Stimulated activated effector memory CD8-positive, alpha-beta T cell treated with anti-CD3 and anti-CD28 coated beads, Interleukin-12 subunit alpha, Interleukin-12 subunit beta, amount 100 ng/mL, for 72 hours (primary cell): ENCODE data around the gene MADCAM1.
A peak's percentile ranks its signal among the peaks of the same experiment; 100 is the strongest.

Source experiments
- ATAC-seq: fragments of 150-1000 bp; cut with Tn5 transposase; 2 replicates; pipeline ENCODE4 v1.10.0; 2021
- DNase-seq, 2 donors: peaks; one replicate each; pipeline ENCODE4 v3.0.0; 2021 to 2022; ENCODE audit warnings: low spot score in 2 of 2
- H3K27ac Mint-ChIP-seq: one replicate; pipeline ENCODE4 v1.8.0; 2022; ENCODE audit warnings: mild to moderate bottlenecking, mixed read lengths
- H3K36me3 Mint-ChIP-seq: one replicate; pipeline ENCODE4 v1.8.0; 2022; ENCODE audit warnings: mild to moderate bottlenecking, mixed read lengths
- H3K4me1 Mint-ChIP-seq: one replicate; pipeline ENCODE4 v1.8.0; 2022; ENCODE audit warnings: mixed read lengths
- H3K4me3 Mint-ChIP-seq: one replicate; pipeline ENCODE4 v1.8.0; 2022; ENCODE audit warnings: mild to moderate bottlenecking, mixed read lengths
- H3K9me3 Mint-ChIP-seq: one replicate; pipeline ENCODE4 v1.8.0; 2022; ENCODE audit warnings: mixed read lengths

MADCAM1 gene

DNA sequence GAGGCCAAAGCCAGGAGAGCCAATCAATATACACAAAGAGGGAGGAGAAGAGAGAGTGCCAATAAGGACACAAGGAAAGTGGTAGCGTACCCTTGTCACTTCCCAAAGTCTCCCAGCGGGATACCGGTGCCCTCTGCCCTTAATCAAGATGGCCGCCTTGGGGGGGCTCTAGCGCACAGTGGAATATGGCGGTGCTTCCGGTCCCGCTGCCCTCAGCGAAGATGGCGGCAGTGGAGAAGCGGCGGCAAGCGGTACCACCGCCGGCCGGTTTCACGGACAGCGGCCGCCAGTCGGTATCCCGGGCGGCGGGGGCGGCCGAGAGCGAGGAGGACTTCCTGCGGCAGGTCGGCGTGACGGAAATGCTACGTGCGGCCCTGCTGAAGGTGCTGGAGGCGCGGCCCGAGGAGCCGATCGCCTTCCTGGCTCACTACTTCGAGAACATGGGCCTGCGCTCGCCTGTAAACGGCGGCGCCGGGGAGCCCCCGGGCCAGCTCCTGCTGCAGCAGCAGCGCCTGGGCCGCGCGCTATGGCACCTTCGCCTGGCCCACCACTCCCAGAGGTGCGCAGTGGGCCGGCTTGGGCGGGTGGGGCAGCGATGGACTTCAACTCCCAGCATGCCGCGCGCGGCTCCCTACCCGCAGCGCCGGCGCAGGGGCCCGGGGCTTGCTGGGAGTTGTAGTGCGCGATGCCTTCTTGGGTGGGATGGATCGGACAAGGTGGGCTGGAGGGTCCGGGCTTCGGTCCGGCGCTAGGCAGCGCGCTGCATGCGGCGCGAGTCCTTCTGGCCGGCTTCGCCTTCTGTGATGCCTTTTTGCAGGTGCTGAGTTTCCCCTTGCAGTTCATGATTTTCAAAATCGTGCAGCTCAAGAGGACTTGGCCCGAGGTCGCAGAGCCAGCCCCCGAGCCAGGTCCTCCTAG is 11.3 kb downstream of the MADCAM1 start, which contains the start of gene TPGS1:
Gene TPGS1, plus strand, starts transcription at position 212 of the 918 bp plus-strand sequence. Its CDS starts 10 bp downstream, at position 222.
- peak within 1 kb of the TSS; percentile 91 for H3K4me3 Mint-ChIP-seq
- peak within 1 kb of the TSS; percentile 100 for H3K27ac Mint-ChIP-seq
- peak; percentile 72 for ATAC-seq

DNA sequence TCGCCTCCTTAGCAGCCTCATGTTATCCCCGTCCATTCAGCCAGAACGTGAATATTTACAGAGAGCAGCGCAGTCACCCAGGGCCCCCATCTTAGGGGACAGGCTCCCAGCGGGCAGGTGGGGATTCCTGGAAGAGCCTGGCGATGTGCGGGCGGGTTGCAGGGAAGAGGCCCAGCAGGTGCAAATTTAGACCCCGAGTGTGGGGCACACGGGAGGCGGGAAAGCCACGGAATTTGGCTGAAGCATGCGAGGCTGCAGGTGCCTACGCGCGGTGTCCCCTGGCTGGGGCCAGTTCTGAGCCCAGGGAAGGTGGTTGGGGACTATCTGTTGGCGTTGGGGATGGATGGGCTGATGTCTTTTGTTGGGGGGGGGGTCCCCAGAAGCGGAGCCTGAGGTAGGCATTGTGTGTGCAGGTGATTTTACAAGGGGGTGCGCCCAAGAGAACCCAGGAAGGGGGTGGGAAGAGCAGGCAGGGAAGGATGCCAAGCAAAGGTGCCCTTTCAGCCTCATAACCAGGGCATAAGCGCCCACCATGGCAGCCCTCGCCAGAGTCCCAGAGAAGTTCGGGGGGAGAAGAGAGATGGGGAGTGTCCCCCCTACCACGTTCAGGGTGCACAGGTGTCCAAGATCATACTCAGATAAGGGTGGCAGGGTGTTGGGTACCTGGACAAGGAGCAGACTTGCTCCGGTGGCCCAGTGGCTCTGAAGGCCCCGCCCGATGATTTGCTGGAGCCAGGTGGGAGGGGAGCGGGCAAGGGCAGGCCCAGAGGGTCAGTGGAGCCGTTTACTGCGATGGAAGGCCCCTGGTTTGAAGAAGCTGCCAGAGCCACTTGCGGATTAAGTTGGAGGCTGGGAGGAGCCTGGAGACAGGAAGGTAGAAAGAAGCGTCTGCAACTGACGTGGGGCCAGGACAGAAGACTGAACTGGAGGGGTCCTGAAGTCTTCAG is 12.2 kb downstream of the MADCAM1 start:
- H3K4me3 Mint-ChIP-seq: peak overlapping the region; percentile 91
- H3K27ac Mint-ChIP-seq: peak overlapping the region; percentile 100
- no peak for ATAC-seq
- no peaks in the 10 kb centered on the region for H3K9me3 Mint-ChIP-seq
- DNase-seq: no peak
- peaks cover 44% of the 10 kb centered on the region for H3K4me1 Mint-ChIP-seq
- peaks cover 32% of the 10 kb centered on the region for H3K36me3 Mint-ChIP-seq

More for the DNA sequence above, 11.3 kb downstream of the MADCAM1 start, which contains the start of gene TPGS1:
- peaks cover 44% of the 10 kb centered on the region for H3K4me1 Mint-ChIP-seq
- peaks cover 32% of the 10 kb centered on the region for H3K36me3 Mint-ChIP-seq
- peak; percentile 70 to 89 for DNase-seq
- no peaks in the 10 kb centered on the region for H3K9me3 Mint-ChIP-seq

DNA sequence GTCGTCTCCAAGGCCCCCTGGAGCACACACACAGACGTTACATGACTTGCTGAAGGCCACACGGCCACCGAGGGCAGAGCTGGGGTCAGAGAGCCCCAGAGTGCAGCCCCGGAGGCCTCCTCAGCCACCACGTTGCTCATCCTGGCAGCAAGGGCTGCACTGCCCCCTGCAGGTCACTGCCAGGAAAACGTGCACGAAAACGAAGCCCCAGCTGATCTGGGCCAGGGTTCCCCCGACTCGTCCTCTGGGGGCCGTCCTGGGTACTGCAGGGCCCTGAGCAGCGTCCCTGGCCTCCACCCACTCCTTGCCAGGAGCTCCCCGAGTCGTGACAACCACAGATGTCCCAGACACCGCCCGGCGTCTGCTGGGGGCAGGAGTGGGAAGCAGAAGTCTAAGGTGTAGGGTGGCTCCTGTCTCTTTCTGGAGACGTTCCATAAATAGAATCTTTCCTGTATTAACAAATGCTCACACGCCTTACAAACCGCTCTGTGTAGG is 14.4 kb downstream of the MADCAM1 start:
- Mint-ChIP-seq H3K4me1 (peaks cover 50% of the 10 kb centered on the region), H3K4me3 (peak overlapping the region; percentile 86), H3K27ac (peak overlapping the region; percentile 96), H3K9me3 (no peaks in the 10 kb centered on the region), H3K36me3 (peaks cover 32% of the 10 kb centered on the region)
- peak; percentile 95 for DNase-seq
- peak; percentile 70 for ATAC-seq

GRCh38 chr19:511101-511851 is 15.0 kb downstream of the MADCAM1 start:
- ATAC-seq (peak; percentile 57), DNase-seq (peak; percentile 49 to 85)
- H3K27ac Mint-ChIP-seq: peak overlapping the region; percentile 96
- H3K9me3 Mint-ChIP-seq: no peaks in the 10 kb centered on the region
- peaks cover 48% of the 10 kb centered on the region for H3K4me1 Mint-ChIP-seq
- H3K4me3 Mint-ChIP-seq: peak overlapping the region; percentile 86
- peaks cover 31% of the 10 kb centered on the region for H3K36me3 Mint-ChIP-seq

DNA sequence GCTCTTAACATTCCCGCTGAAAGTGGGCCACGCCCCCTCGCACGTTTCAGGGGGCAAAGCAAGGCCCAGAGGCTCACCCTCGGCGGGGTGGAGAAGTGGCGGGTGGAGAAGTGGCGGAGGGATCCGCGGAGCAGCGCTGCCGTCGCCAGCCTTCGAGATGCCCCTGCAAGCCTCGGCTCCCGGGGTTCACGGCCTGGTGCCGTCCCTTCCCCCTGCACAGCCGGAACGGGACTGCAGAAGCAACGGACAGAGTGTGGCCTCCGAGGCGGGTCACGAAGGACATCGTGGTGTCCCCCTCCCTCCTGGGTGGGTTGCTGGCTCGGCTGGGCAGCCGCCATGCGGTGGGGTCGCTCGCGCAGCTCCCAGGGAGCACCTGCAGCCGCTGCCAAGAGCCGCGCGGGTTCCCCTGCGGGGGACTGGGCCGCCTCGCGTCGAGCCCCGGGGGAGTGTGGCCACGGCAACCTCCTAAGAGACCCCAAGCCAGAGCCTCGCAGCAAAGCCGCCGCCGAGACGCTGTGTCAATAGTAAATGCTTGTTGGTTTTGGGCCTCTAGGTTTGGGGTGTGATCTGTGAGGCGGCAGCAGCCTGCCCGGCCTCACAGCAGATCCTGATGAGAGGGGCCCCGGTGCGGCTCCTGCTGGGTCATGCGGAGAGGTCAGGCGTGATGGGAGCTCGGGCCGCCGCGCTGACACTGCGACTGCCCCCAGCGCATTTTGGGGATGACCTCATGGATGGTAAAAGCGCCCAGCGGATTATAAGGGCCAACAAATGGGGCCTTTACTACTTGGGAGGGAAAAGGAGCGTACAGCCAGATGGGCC is 16.5 kb downstream of the MADCAM1 start:
- Mint-ChIP-seq H3K9me3 (no peaks in the 10 kb centered on the region), H3K4me3 (no peak overlapping the region), H3K4me1 (peaks cover 51% of the 10 kb centered on the region), H3K27ac (peak overlapping the region; percentile 96), H3K36me3 (peaks cover 26% of the 10 kb centered on the region)
- DNase-seq (no peak), ATAC-seq (no peak)

DNA sequence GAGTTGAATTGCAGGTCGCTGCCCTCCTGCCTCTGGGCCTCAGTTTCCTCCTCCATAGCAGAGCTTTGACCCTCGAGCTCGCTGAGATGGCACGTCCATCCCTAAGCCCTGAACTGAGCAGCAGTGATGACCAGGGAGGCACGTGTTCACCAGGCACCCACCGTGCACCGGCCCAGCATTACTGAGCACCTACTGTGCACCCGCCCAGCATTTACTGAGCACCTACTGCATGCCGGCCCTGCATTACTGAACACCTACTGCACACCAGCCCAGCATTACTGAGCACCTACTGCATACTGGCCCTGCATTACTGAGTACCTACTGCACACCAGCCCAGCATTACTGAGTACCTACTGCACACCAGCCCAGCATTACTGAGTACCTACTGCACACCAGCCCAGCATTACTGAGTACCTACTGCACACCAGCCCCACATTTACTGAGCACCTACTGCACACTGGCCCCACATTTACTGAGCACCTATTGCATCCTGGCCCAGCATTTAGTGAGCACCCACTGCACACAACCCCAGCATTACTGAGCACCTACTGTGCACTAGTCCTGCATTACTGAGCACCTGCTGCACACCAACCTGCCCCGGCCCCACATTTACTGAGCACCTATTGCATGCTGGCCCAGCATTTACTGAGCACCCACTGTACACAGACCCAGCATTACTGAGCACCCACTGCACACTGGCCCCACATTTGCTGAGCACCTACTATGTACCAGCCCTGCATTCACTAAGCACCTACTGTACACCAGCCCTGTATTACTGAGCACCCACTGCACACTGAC is 17.3 kb downstream of the MADCAM1 start:
- ATAC-seq (no peak), DNase-seq (no peak)
- Mint-ChIP-seq H3K9me3 (no peaks in the 10 kb centered on the region), H3K4me1 (peaks cover 43% of the 10 kb centered on the region), H3K27ac (peak overlapping the region; percentile 9), H3K4me3 (no peak overlapping the region), H3K36me3 (peaks cover 26% of the 10 kb centered on the region)

- no peak for DNase-seq
- Mint-ChIP-seq H3K36me3 (peaks cover 20% of the 10 kb centered on the region), H3K27ac (peak overlapping the region; percentile 9), H3K4me3 (no peak overlapping the region), H3K9me3 (no peaks in the 10 kb centered on the region), H3K4me1 (peaks cover 36% of the 10 kb centered on the region)
- ATAC-seq: no peak
Observed at GRCh38 chr19:514166-514663, 17.9 kb downstream of the MADCAM1 start.

DNA sequence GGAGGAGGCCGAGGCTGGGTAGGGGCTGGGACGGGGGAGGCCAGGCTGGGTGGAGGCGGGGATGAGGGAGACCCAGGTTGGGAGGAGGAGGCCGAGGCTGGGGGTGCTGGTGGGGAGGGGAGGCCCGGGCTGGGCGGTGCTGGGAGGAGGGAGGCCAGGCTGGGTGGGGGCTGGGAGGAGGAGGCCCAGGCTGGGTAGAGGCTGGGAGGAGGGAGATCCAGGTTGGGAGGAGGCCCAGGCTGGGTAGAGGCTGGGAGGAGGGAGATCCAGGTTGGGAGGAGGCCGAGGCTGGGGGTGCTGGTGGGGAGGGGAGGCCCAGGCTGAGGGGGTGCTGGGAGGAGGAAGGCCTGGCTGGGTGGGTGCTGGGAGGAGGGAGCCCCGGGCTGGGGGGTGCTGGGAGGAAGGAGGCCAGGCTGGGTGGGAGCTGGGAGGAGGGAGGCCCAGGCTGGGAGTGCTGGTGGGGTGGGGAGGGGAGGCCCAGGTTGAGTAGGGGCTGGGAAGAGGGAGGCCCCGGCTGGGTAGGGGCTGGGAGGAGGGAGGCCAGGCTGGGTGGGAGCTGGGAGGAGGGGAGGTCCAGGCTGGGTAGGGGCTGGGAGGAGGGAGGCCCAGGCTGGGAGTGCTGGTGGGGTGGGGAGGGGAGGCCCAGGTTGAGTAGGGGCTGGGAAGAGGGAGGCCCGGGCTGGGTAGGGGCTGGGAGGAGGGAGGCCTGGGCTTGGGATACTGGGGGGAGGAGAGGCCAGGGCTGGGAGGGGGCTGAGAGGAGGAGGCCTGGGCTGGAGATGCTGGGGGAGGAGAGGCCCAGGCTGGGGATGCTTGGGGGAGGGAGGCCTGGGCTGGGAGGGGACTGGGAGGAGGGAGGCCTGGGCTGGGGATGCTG is 21.7 kb downstream of the MADCAM1 start:
- DNase-seq (no peak), ATAC-seq (no peak)
- H3K4me3 Mint-ChIP-seq: no peak overlapping the region
- peaks cover 13% of the 10 kb centered on the region for H3K4me1 Mint-ChIP-seq
- peaks cover 6% of the 10 kb centered on the region for H3K36me3 Mint-ChIP-seq
- H3K9me3 Mint-ChIP-seq: no peaks in the 10 kb centered on the region
- H3K27ac Mint-ChIP-seq: no peak overlapping the region

DNA sequence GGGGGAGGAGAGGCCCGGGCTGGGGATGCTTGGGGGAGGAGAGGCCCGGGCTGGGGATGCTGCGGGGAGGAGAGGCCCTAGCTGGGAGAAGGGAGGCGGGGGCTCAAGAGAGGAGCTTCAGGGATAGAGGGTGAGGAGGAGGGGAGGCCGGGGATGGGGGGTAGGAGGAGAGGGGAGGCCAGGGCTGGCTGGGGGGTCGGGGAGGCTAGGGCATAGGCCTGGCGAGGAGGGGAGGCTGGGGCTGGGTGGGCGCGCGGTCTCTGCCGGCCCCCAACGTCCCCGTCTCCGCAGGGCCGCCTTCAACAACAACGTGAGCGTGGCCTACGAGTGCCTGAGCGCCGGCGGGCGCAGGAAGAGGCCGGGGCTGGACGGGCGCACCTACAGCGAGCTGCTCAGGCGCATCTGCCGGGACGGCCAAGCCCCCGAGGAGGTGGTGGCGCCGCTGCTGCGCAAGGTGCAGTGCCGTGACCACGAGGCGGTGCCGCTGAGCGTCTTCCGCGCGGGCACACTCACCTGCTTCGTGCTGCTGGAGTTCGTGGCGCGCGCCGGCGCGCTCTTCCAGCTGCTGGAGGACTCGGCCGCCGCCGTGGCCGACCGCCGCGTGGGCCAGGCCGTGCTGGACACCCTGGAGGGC is 22.4 kb downstream of the MADCAM1 start:
- H3K27ac Mint-ChIP-seq: no peak overlapping the region
- peaks cover 6% of the 10 kb centered on the region for H3K36me3 Mint-ChIP-seq
- peaks cover 13% of the 10 kb centered on the region for H3K4me1 Mint-ChIP-seq
- H3K4me3 Mint-ChIP-seq: no peak overlapping the region
- DNase-seq (no peak), ATAC-seq (peak; percentile 83)
- no peaks in the 10 kb centered on the region for H3K9me3 Mint-ChIP-seq

DNA sequence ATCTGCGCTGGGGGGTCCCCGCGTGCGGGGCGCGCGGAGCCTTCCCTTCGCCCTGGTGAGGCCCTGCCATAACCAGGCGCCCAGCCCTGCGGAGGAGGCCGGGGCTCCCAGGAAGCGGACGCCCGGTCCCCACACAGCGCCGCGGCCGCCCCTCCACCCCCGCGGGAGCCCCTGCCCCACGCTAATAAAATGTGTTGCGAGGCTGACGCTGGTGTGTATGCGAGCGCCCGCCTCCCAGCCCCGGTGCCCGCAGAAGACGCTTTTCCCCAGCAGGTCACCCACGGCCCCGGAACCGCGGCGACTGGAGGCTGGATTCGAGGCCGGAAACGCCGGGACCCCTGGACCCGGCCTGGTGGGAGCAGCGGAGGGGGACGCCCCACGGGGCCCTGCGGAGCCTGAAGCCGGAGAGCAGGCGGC is 23.2 kb downstream of the MADCAM1 start:
- Mint-ChIP-seq H3K9me3 (no peaks in the 10 kb centered on the region), H3K4me3 (no peak overlapping the region), H3K27ac (no peak overlapping the region), H3K36me3 (peaks cover 6% of the 10 kb centered on the region), H3K4me1 (peaks cover 6% of the 10 kb centered on the region)
- ATAC-seq (peak; percentile 9), DNase-seq (no peak)

DNA sequence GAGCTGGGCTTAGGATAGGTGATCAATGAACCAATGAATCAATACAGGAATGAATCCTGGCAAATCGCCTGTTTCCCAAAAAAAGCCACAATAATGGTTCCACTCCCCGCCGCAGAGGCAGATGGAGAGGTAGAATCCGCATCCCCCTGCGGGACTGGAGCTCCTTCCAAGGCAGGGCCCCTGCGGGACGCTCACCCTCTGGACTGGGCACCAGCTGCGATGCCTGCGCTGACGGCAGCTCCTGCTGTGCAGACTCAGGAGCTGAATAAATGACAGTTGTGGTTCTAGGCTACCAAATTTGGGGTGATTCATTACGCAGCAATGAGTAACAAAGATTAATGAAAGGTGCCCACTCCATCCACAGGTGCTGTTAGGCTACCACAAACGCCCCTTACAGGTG is 26.4 kb downstream of the MADCAM1 start:
- DNase-seq (no peak), ATAC-seq (no peak)
- Mint-ChIP-seq H3K4me3 (no peak overlapping the region), H3K27ac (no peak overlapping the region), H3K36me3 (no peaks in the 10 kb centered on the region), H3K4me1 (peaks cover 5% of the 10 kb centered on the region), H3K9me3 (no peaks in the 10 kb centered on the region)

DNA sequence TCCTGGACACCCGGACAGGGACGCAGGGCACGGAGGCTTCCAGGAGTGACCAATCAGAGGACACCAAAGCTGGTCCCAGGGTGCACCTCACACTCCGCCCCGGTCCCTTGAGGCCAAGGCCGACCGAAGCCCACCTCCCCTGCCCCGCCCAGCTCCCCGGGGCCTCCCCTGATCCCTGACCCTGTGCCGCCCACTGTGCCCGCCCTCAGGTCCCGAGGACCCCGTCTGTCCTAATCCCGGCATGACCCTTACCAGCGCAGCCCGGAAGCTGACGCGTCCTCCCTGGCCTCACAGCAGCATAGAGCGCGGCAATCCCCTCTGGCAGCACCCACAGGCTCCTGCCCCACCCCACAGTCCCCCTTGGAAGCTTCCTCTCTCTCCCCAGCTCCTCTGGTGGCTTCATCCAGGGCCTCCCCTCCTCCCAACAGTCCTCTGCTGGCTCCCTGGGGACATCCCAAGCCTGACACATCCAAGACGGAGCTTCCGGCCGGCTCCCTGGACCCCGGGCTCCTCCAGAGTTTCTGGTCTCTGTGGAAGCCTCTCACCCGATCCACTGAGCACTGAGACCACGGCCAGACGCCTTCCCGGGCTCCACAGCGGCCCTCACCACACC is 27.9 kb downstream of the MADCAM1 start:
- Mint-ChIP-seq H3K27ac (no peak overlapping the region), H3K9me3 (no peaks in the 10 kb centered on the region), H3K4me3 (no peak overlapping the region), H3K36me3 (no peaks in the 10 kb centered on the region), H3K4me1 (peaks cover 5% of the 10 kb centered on the region)
- ATAC-seq (peak; percentile 29), DNase-seq (no peak)
